ENCODE measurements around the gene ARHGEF1.

Gene ARHGEF1

GRCh38 chr19:41863209-41863931 is 19.6 kb upstream of the ARHGEF1 start:
- H3K4me3 ChIP-seq (ENCODE audit: low read length) = no peak overlapping the region

DNA sequence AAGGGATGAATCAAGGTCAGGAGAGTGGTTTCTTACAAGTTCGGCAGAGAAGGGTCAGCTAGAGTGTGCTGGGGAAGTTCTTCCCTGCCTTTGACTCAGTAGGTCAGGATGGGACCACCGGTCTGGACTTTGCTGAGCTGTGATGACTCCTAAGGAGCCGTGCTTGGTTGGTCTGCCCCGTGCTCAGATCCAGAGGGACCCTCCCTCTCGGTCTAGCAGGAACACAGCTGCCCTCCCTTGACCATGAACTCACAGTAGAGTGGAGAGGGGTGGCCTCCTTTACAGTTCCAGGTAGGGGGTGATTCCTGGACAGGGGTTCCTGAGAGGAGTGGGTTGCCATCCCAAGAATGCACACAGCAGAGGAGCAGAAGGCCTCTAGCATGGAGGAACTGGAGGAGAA is 18.6 kb upstream of the ARHGEF1 start:
- H3K79me2 ChIP-seq (ENCODE audit: low read length) = peaks cover 90% of the 10 kb centered on the region
- H3K9me3 ChIP-seq (ENCODE audit: insufficient read depth, low read length) = no peaks in the 10 kb centered on the region
- no peak for TF ChIP-seq CTCF (IDR thresholded peaks at IDR 0.05; ENCODE audit: low read depth, low read length)
- no peak for TF ChIP-seq EZH2phosphoT487 (IDR thresholded peaks at IDR 0.05; ENCODE audit: low read depth)
- H3K36me3 ChIP-seq (replicated peaks; ENCODE audit: low read depth, low read length) = peaks cover 78% of the 10 kb centered on the region
- H4K20me1 ChIP-seq (ENCODE audit: insufficient read depth, low read length) = peaks cover 73% of the 10 kb centered on the region
- H3K9ac ChIP-seq (ENCODE audit: low read length) = no peak overlapping the region
- H3K27ac ChIP-seq (ENCODE audit: low read length) = no peak overlapping the region
- no peak overlapping the region for H2AFZ ChIP-seq (ENCODE audit: low read depth, low read length)
- H3K27me3 ChIP-seq (ENCODE audit: low read depth, low read length) = no peaks in the 10 kb centered on the region
- H3K4me2 ChIP-seq (ENCODE audit: low read length) = peak overlapping the region; percentile 11; the same call in 1 of the 2 replicates
- H3K4me1 ChIP-seq (ENCODE audit: low read length) = peaks cover 71% of the 10 kb centered on the region
- no peak overlapping the region for H3K4me3 ChIP-seq (ENCODE audit: low read length)

More at GRCh38 chr19:41863209-41863931, 19.6 kb upstream of the ARHGEF1 start:
- TF ChIP-seq CTCF (IDR thresholded peaks at IDR 0.05; ENCODE audit: low read depth, low read length) (no peak), EZH2phosphoT487 (IDR thresholded peaks at IDR 0.05; ENCODE audit: low read depth) (no peak)
- H3K27me3 ChIP-seq (ENCODE audit: low read depth, low read length) = no peaks in the 10 kb centered on the region
- H4K20me1 ChIP-seq (ENCODE audit: insufficient read depth, low read length) = peaks cover 63% of the 10 kb centered on the region
- no peaks in the 10 kb centered on the region for H3K9me3 ChIP-seq (ENCODE audit: insufficient read depth, low read length)
- peaks cover 66% of the 10 kb centered on the region for H3K4me1 ChIP-seq (ENCODE audit: low read length)
- H3K27ac ChIP-seq (ENCODE audit: low read length) = 0 out of 2 replicates have a peak overlapping the region, but pooled peaks have one; percentile 5
- no peak overlapping the region for H2AFZ ChIP-seq (ENCODE audit: low read depth, low read length)
- 0 out of 2 replicates have a peak overlapping the region, but pooled peaks have one; percentile 2 for H3K9ac ChIP-seq (ENCODE audit: low read length)
- peaks cover 83% of the 10 kb centered on the region for H3K79me2 ChIP-seq (ENCODE audit: low read length)
- peaks cover 68% of the 10 kb centered on the region for H3K36me3 ChIP-seq (replicated peaks; ENCODE audit: low read depth, low read length)
- peak overlapping the region; percentile 92; the same call in 1 of the 2 replicates for H3K4me2 ChIP-seq (ENCODE audit: low read length)

DNA sequence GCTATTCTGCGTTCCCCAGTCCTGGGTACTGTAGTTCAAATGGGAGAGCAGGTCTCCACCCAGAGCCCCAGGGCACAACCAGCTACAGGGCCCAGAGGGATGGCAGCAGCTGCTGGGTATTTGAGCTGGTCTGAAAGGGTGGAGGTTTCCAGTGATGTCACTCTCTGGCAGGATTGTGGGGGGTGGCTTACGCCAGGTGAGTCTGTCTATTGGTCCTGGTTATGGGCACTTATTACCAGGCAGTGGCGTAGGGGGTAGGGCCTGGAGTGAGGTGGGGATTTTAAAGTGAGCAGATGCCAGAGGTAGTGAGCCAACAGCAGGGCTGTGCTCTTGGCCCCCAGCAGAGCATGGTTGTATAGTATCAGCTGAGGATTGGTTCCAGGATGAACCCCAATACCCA is 16.7 kb upstream of the ARHGEF1 start:
- peaks cover 83% of the 10 kb centered on the region for H3K36me3 ChIP-seq (replicated peaks; ENCODE audit: low read depth, low read length)
- no peak overlapping the region for H2AFZ ChIP-seq (ENCODE audit: low read depth, low read length)
- peak overlapping the region; percentile 43 for H3K27ac ChIP-seq (ENCODE audit: low read length)
- H4K20me1 ChIP-seq (ENCODE audit: insufficient read depth, low read length) = peaks cover 89% of the 10 kb centered on the region
- H3K9me3 ChIP-seq (ENCODE audit: insufficient read depth, low read length) = no peaks in the 10 kb centered on the region
- peaks cover 83% of the 10 kb centered on the region for H3K4me1 ChIP-seq (ENCODE audit: low read length)
- peak overlapping the region; percentile 41 for H3K4me2 ChIP-seq (ENCODE audit: low read length)
- TF ChIP-seq CTCF (IDR thresholded peaks at IDR 0.05; ENCODE audit: low read depth, low read length) = no peak
- no peak for TF ChIP-seq EZH2phosphoT487 (IDR thresholded peaks at IDR 0.05; ENCODE audit: low read depth)
- H3K9ac ChIP-seq (ENCODE audit: low read length) = peak overlapping the region; percentile 11; the same call in 1 of the 2 replicates
- no peaks in the 10 kb centered on the region for H3K27me3 ChIP-seq (ENCODE audit: low read depth, low read length)
- peaks cover 75% of the 10 kb centered on the region for H3K79me2 ChIP-seq (ENCODE audit: low read length)
- peak overlapping the region; percentile 14; the same call in 1 of the 2 replicates for H3K4me3 ChIP-seq (ENCODE audit: low read length)

- H3K4me3 ChIP-seq (ENCODE audit: low read length) = no peak overlapping the region
- H3K27me3 ChIP-seq (ENCODE audit: low read depth, low read length) = no peaks in the 10 kb centered on the region
- H3K4me1 ChIP-seq (ENCODE audit: low read length) = peaks cover 69% of the 10 kb centered on the region
- no peak for TF ChIP-seq CTCF (IDR thresholded peaks at IDR 0.05; ENCODE audit: low read depth, low read length)
- no peak for TF ChIP-seq EZH2phosphoT487 (IDR thresholded peaks at IDR 0.05; ENCODE audit: low read depth)
- no peak overlapping the region for H3K4me2 ChIP-seq (ENCODE audit: low read length)
- peaks cover 54% of the 10 kb centered on the region for H3K79me2 ChIP-seq (ENCODE audit: low read length)
- H4K20me1 ChIP-seq (ENCODE audit: insufficient read depth, low read length) = peaks cover 84% of the 10 kb centered on the region
- H3K36me3 ChIP-seq (replicated peaks; ENCODE audit: low read depth, low read length) = peaks cover 68% of the 10 kb centered on the region
- no peak overlapping the region for H2AFZ ChIP-seq (ENCODE audit: low read depth, low read length)
- H3K27ac ChIP-seq (ENCODE audit: low read length) = peak overlapping the region; percentile 21
- no peak overlapping the region for H3K9ac ChIP-seq (ENCODE audit: low read length)
- no peaks in the 10 kb centered on the region for H3K9me3 ChIP-seq (ENCODE audit: insufficient read depth, low read length)
These were observed 14.6 kb upstream of the ARHGEF1 start for GRCh38 chr19:41868120-41868988.

Measured in OCI-LY3 (cell line).